Common myeloid progenitor, CD34-positive (primary cell): ENCODE measurements around the gene SYNE1.
"Not testable (repeated sequence)": the region's sequence is repeated elsewhere in the genome, so short reads cannot be mapped to it uniquely, and the experiment has no call there.

ENCODE experiments used
- CTCF ChIA-PET: fragments of 350-600 bp; sonication (Branson Sonifier 250); formaldehyde crosslinking; loops from one replicate; lab custom pipeline; 2021; ENCODE audit warnings: antibody characterized with exemption; lab: Charles Lee
- POLR2A ChIA-PET: fragments of 350-600 bp; sonication (Branson Sonifier 250); formaldehyde crosslinking; loops from one replicate; lab custom pipeline; 2021; ENCODE audit warnings: antibody characterized with exemption; lab: Charles Lee
- DNase-seq, 3 donors: peaks; one replicate each; pipeline versions ENCODE4 v3.0.0 to v3.0.0-alpha.2; 2013
- H3K27ac ChIP-seq, 2 experiments: 1 replicate in 1 of 2; 2 replicates in 1 of 2; pipeline ENCODE4 v1.7.0; 2013; ENCODE audit warnings: inconsistent platforms in 2 of 2, low read length in 2 of 2, mild to moderate bottlenecking in 2 of 2, low read depth in 1 of 2, moderate library complexity in 1 of 2; ENCODE audit not compliant: severe bottlenecking in 2 of 2, insufficient read depth in 1 of 2, poor library complexity in 1 of 2
- H3K27me3 ChIP-seq, 5 experiments: replicated peaks in 2 of 5; 1 replicate in 3 of 5; 2 replicates in 2 of 5; pipeline versions ENCODE4 v1.6.1 to v1.7.0; 2013; ENCODE audit warnings: low read length in 4 of 5, mild to moderate bottlenecking in 2 of 5, moderate library complexity in 2 of 5, inconsistent platforms in 1 of 5; ENCODE audit not compliant: insufficient read depth in 5 of 5, control insufficient read depth in 4 of 5
- H3K36me3 ChIP-seq, 4 experiments: 1 replicate in 2 of 4; 2 replicates in 2 of 4; pipeline versions ENCODE4 v1.6.1 to v1.7.0; 2013; ENCODE audit warnings: low read length in 3 of 4, control low read depth in 1 of 4, mild to moderate bottlenecking in 1 of 4; ENCODE audit not compliant: control insufficient read depth in 4 of 4, insufficient read depth in 4 of 4
- H3K4me1 ChIP-seq, 4 experiments: 1 replicate in 3 of 4; 2 replicates in 1 of 4; pipeline versions ENCODE4 v1.6.1 to v1.7.1; 2013; ENCODE audit warnings: low read length in 3 of 4, mild to moderate bottlenecking in 3 of 4, control low read depth in 1 of 4, inconsistent platforms in 1 of 4, moderate library complexity in 1 of 4; ENCODE audit not compliant: control insufficient read depth in 4 of 4, insufficient read depth in 4 of 4; ENCODE audit errors: control extremely low read depth in 1 of 4
- H3K4me3 ChIP-seq, 7 experiments: 1 replicate in 4 of 7; 2 replicates in 3 of 7; pipeline versions ENCODE4 v1.5.1 to v1.7.0; 2013; ENCODE audit warnings: mild to moderate bottlenecking in 7 of 7, low read length in 6 of 7, moderate library complexity in 6 of 7, inconsistent platforms in 2 of 7, low read depth in 2 of 7, control low read depth in 1 of 7; ENCODE audit not compliant: insufficient read depth in 4 of 7, control insufficient read depth in 1 of 7; ENCODE audit errors: extremely low read depth in 1 of 7
- H3K9me3 ChIP-seq, 5 experiments: 1 replicate in 4 of 5; 2 replicates in 1 of 5; pipeline versions ENCODE4 v1.6.1 to v1.7.1; 2013; ENCODE audit warnings: low read length in 4 of 5, mild to moderate bottlenecking in 2 of 5, inconsistent platforms in 1 of 5, low read depth in 1 of 5, moderate library complexity in 1 of 5; ENCODE audit not compliant: control insufficient read depth in 4 of 5, insufficient read depth in 2 of 5; ENCODE audit errors: control extremely low read depth in 1 of 5
- WGBS: methylation state at CpG from one replicate; pipeline ENCODE4 v1.1.5; 2013; ENCODE audit not compliant: insufficient coverage; 5-methylcytosine and 5-hydroxymethylcytosine counted together

SYNE1 gene

DNA sequence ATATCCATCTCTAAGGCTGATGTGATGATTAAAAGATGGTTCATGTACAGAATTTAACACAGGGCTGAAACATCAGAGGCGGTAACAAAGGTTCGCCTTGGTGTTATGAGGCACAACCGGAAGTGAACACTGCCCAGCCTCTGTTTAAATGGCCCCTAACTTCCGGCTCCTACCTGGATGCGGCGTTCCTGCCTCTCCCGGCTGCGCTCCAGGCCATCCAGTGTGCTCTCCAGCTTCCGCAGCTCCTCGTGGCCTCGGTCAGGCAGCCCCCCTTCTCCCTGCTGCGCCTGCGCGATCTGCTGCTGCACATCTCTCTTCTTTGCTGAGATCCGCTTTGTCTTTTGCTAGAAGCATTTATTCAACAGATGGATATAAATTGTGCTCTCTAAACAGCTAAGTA is 195.3 kb downstream of the SYNE1 start:
- ChIA-PET CTCF (no interaction called here), POLR2A (no interaction called here)
- Histone ChIP-seq H3K27me3 (no peaks in the 10 kb centered on the region), H3K9me3 (no peaks in the 10 kb centered on the region), H3K27ac (no peak overlapping the region), H3K4me3 (no peak overlapping the region), H3K36me3 (no peaks in the 10 kb centered on the region), H3K4me1 (no peaks in the 10 kb centered on the region)
- 96% methylated on average over 15 of the region's 15 CpGs for WGBS
- DNase-seq, result no peak

- H3K4me3 ChIP-seq, result no peak overlapping the region
- ChIA-PET POLR2A (no interaction called here), CTCF (no interaction called here)
- H3K9me3 ChIP-seq, result no peaks in the 10 kb centered on the region
- H3K4me1 ChIP-seq, result no peaks in the 10 kb centered on the region
- 100% methylated on average over 2 of the region's 3 CpGs for WGBS
- no peaks in the 10 kb centered on the region for H3K27me3 ChIP-seq
- H3K27ac ChIP-seq, result no peak overlapping the region
- H3K36me3 ChIP-seq, result no peaks in the 10 kb centered on the region
- no peak for DNase-seq
Observed at GRCh38 chr6:152435816-152436215, 201.3 kb downstream of the SYNE1 start.

DNA sequence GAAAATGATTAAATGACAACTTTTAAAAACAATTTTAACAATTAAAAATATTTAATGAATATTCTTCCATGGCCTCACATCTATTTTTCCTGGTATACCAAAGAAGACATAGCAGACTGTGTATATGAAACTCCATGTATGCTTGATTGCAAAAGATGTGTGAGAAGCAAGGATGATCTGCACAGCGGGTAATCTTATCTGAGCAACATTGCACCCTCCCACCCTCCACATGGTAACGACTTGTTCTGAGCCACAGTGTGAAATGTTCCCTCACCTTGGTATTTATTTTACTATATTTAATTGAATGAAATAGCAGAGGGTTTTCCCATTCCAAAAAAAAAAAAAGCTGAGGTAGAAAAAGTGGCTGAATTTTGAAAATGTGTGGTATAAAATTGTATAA is 204.4 kb downstream of the SYNE1 start:
- H3K36me3 ChIP-seq, result no peaks in the 10 kb centered on the region
- H3K27ac ChIP-seq, result no peak overlapping the region
- H3K9me3 ChIP-seq, result no peaks in the 10 kb centered on the region
- no peak for DNase-seq
- no peaks in the 10 kb centered on the region for H3K4me1 ChIP-seq
- POLR2A ChIA-PET, result no interaction called here
- H3K27me3 ChIP-seq, result no peaks in the 10 kb centered on the region
- no CpG with 5 or more reads among the region's 2 CpGs for WGBS
- CTCF ChIA-PET, result no interaction called here
- no peak overlapping the region for H3K4me3 ChIP-seq

GRCh38 chr6:152428126-152428525 is 209.0 kb downstream of the SYNE1 start:
- ChIA-PET CTCF (no interaction called here), POLR2A (no interaction called here)
- Histone ChIP-seq H3K36me3 (no peaks in the 10 kb centered on the region), H3K4me3 (no peak overlapping the region), H3K27me3 (peaks cover 0 to 5% (median 0%) of the 10 kb centered on the region in 5 experiments), H3K9me3 (no peaks in the 10 kb centered on the region), H3K4me1 (no peaks in the 10 kb centered on the region), H3K27ac (no peak overlapping the region)
- WGBS, result 100% methylated on average over 5 of the region's 11 CpGs
- DNase-seq, result no peak

GRCh38 chr6:152426276-152426675 is 210.9 kb downstream of the SYNE1 start:
- 94% methylated on average over 4 of the region's 6 CpGs for WGBS
- peaks cover 0 to 5% (median 0%) of the 10 kb centered on the region in 5 experiments for H3K27me3 ChIP-seq
- H3K4me1 ChIP-seq, result no peaks in the 10 kb centered on the region
- ChIA-PET POLR2A (no interaction called here), CTCF (no interaction called here)
- H3K9me3 ChIP-seq, result no peaks in the 10 kb centered on the region
- H3K27ac ChIP-seq, result no peak overlapping the region
- no peaks in the 10 kb centered on the region for H3K36me3 ChIP-seq
- no peak overlapping the region for H3K4me3 ChIP-seq
- DNase-seq, result no peak

- peaks cover 0 to 5% (median 0%) of the 10 kb centered on the region in 5 experiments for H3K27me3 ChIP-seq
- H3K36me3 ChIP-seq, result no peaks in the 10 kb centered on the region
- H3K4me3 ChIP-seq, result no peak overlapping the region
- DNase-seq, result no peak
- no peak overlapping the region for H3K27ac ChIP-seq
- no peaks in the 10 kb centered on the region for H3K4me1 ChIP-seq
- peaks cover 0 to 6% (median 1%) of the 10 kb centered on the region in 5 experiments for H3K9me3 ChIP-seq
- POLR2A ChIA-PET, result no interaction called here
- 92% methylated on average over 2 of the region's 3 CpGs for WGBS
- CTCF ChIA-PET, result no interaction called here
Observed at GRCh38 chr6:152423216-152424103, 213.7 kb downstream of the SYNE1 start.

GRCh38 chr6:152421496-152421895 is 215.7 kb downstream of the SYNE1 start:
- no CpG with 5 or more reads among the region's 2 CpGs for WGBS
- H3K4me3 ChIP-seq, H3K4me1 ChIP-seq, H3K9me3 ChIP-seq, DNase-seq, POLR2A ChIA-PET, H3K36me3 ChIP-seq, H3K27me3 ChIP-seq, CTCF ChIA-PET, H3K27ac ChIP-seq: not testable (repeated sequence)
